H1 (cell line): ENCODE data around the gene ZNF649. TPM values are rescaled to one million over a fixed set of nuclear protein-coding genes. Genes with fewer than 3 reads are reported as not detected.
A peak's percentile ranks its signal among the peaks of the same experiment; 100 is the strongest.
"Not testable (repeated sequence)": the region's sequence is repeated elsewhere in the genome, so short reads cannot be mapped to it uniquely, and the experiment has no call there.

ENCODE experiments used
- CTCF ChIA-PET: fragments of 300-600 bp; sonication (Branson Sonifier 250); formaldehyde crosslinking; loops from one replicate; lab custom pipeline; 2021; ENCODE audit not compliant: partially characterized antibody; lab: Charles Lee
- POLR2A ChIA-PET: fragments of 300-600 bp; sonication (Branson Sonifier 250); formaldehyde crosslinking; loops from one replicate; lab custom pipeline; 2021; ENCODE audit warnings: inconsistent platforms; ENCODE audit not compliant: partially characterized antibody; lab: Charles Lee
- DNase-seq, 2 experiments: peaks; one replicate each; pipeline versions ENCODE4 v3.0.0 to v3.0.0-alpha.2; 2010 to 2022; ENCODE audit warnings: low spot score in 2 of 2, low read depth in 1 of 2, mixed read lengths in 1 of 2
- FAIRE-seq: peaks from 2 replicates; lab custom pipeline; 2011; peaks lifted over from hg19 to GRCh38; lab: Jason Lieb, UNC
- H2AFZ ChIP-seq: 2 replicates; pipeline ENCODE4 v1.8.1; 2012; ENCODE audit warnings: low read length, inconsistent platforms
- H2AK5ac ChIP-seq: 2 replicates; pipeline ENCODE4 v1.6.1; 2013; ENCODE audit warnings: low read depth, low read length
- H2BK120ac ChIP-seq: replicated peaks from 2 replicates; pipeline ENCODE3; 2013; ENCODE audit warnings: low read depth, low read length, inconsistent platforms
- H2BK12ac ChIP-seq: 2 replicates; pipeline ENCODE4 v1.6.1; 2013; ENCODE audit warnings: low read depth, low read length
- H2BK15ac ChIP-seq: 2 replicates; pipeline ENCODE4 v1.6.1; 2013; ENCODE audit warnings: low read length
- H2BK20ac ChIP-seq: 2 replicates; pipeline ENCODE4 v1.6.1; 2013; ENCODE audit warnings: low read length
- H2BK5ac ChIP-seq: 2 replicates; pipeline ENCODE4 v1.6.1; 2013; ENCODE audit warnings: low read depth, low read length
- H3K14ac ChIP-seq: 2 replicates; pipeline ENCODE4 v1.6.1; 2013; ENCODE audit warnings: inconsistent platforms; ENCODE audit not compliant: insufficient read length
- H3K18ac ChIP-seq: 2 replicates; pipeline ENCODE4 v1.6.1; 2013; ENCODE audit warnings: low read length; ENCODE audit errors: extremely low read depth
- H3K23ac ChIP-seq: 2 replicates; pipeline ENCODE4 v1.6.1; 2013; ENCODE audit warnings: inconsistent platforms; ENCODE audit not compliant: insufficient read length
- H3K23me2 ChIP-seq: 2 replicates; pipeline ENCODE4 v1.6.1; 2013; ENCODE audit warnings: low read depth, low read length
- H3K27ac ChIP-seq: 2 replicates; pipeline ENCODE4 v1.6.1; 2011; ENCODE audit warnings: low read depth, low read length, inconsistent platforms
- H3K27me3 ChIP-seq, 4 experiments: replicated peaks in 1 of 4; 1 replicate in 1 of 4; 2 replicates in 3 of 4; pipeline versions ENCODE4 v1.6.1 to v1.8.1; 2011 to 2013; ENCODE audit warnings: low read length in 3 of 4, mild to moderate bottlenecking in 3 of 4, inconsistent platforms in 2 of 4, mixed read lengths in 2 of 4, moderate library complexity in 1 of 4; ENCODE audit not compliant: control insufficient read depth in 3 of 4, insufficient read depth in 3 of 4; ENCODE audit errors: extremely low read depth in 1 of 4
- H3K36me3 ChIP-seq, 4 experiments: 2 replicates each; pipeline versions ENCODE4 v1.6.1 to v1.8.1; 2011 to 2013; ENCODE audit warnings: mild to moderate bottlenecking in 4 of 4, low read length in 3 of 4, moderate library complexity in 2 of 4, control low read depth in 1 of 4, inconsistent platforms in 1 of 4; ENCODE audit not compliant: insufficient read depth in 4 of 4, control insufficient read depth in 2 of 4
- H3K4ac ChIP-seq: replicated peaks from 2 replicates; pipeline ENCODE3; 2013; ENCODE audit warnings: low read length, low read depth, mixed read lengths, inconsistent platforms; ENCODE audit not compliant: insufficient read length
- H3K4me1 ChIP-seq, 4 experiments: replicated peaks in 1 of 4; 1 replicate in 1 of 4; 2 replicates in 3 of 4; pipeline versions ENCODE4 v1.6.1 to v1.8.1; 2011 to 2013; ENCODE audit warnings: low read length in 3 of 4, inconsistent platforms in 2 of 4, mixed read lengths in 1 of 4; ENCODE audit not compliant: insufficient read depth in 4 of 4, control insufficient read depth in 3 of 4
- H3K4me2 ChIP-seq, 2 experiments: 2 replicates each; pipeline versions ENCODE4 v1.6.1 to v1.8.1; 2011 to 2013; ENCODE audit warnings: low read depth in 2 of 2, low read length in 2 of 2, control low read depth in 1 of 2, inconsistent platforms in 1 of 2, mild to moderate bottlenecking in 1 of 2; ENCODE audit not compliant: insufficient read depth in 1 of 2
- H3K4me3 ChIP-seq, 4 experiments: fragments of 200-600, 300-600 bp in 1 of 4; sonication (generic), shearing (Covaris generic), sonication (Bioruptor Twin) in 1 of 4; 2 replicates each; pipeline versions ENCODE4 v1.5.1 to v1.8.1; 2011 to 2016; ENCODE audit warnings: low read length in 4 of 4, low read depth in 3 of 4, control low read depth in 2 of 4, inconsistent platforms in 2 of 4, mild to moderate bottlenecking in 2 of 4, mixed read lengths in 1 of 4, moderate library complexity in 1 of 4; ENCODE audit not compliant: insufficient read depth in 2 of 4; ENCODE audit errors: extremely low read depth in 1 of 4
- H3K56ac ChIP-seq: replicated peaks from 2 replicates; pipeline ENCODE3; 2013; ENCODE audit warnings: low read depth, mild to moderate bottlenecking, mixed read lengths, low read length, inconsistent platforms; ENCODE audit not compliant: insufficient read length
- H3K79me1 ChIP-seq: 2 replicates; pipeline ENCODE4 v1.6.1; 2013; ENCODE audit warnings: low read depth, low read length, control low read depth
- H3K79me2 ChIP-seq, 2 experiments: 2 replicates each; pipeline versions ENCODE4 v1.6.1 to v1.8.1; 2012 to 2013; ENCODE audit warnings: low read length in 2 of 2, mild to moderate bottlenecking in 2 of 2, inconsistent platforms in 1 of 2; ENCODE audit not compliant: insufficient read depth in 2 of 2, control insufficient read depth in 1 of 2
- H3K9ac ChIP-seq, 4 experiments: replicated peaks in 1 of 4; 1 replicate in 1 of 4; 2 replicates in 3 of 4; pipeline versions ENCODE4 v1.6.1 to v1.8.1; 2011 to 2013; ENCODE audit warnings: low read depth in 3 of 4, low read length in 3 of 4, control low read depth in 2 of 4, mild to moderate bottlenecking in 2 of 4, moderate library complexity in 2 of 4, inconsistent platforms in 1 of 4; ENCODE audit errors: extremely low read depth in 1 of 4
- H3K9me3 ChIP-seq, 2 experiments: 2 replicates each; pipeline versions ENCODE4 v1.6.1 to v1.8.1; 2012 to 2013; ENCODE audit warnings: mild to moderate bottlenecking in 2 of 2, moderate library complexity in 2 of 2, control low read depth in 1 of 2, inconsistent platforms in 1 of 2, low read depth in 1 of 2, low read length in 1 of 2, mixed read lengths in 1 of 2; ENCODE audit not compliant: insufficient read depth in 2 of 2
- H4K20me1 ChIP-seq, 2 experiments: replicated peaks in 1 of 2; 2 replicates each; pipeline versions ENCODE3 to v1.8.1; 2011 to 2013; ENCODE audit warnings: inconsistent platforms in 2 of 2, low read length in 2 of 2, mild to moderate bottlenecking in 1 of 2; ENCODE audit not compliant: insufficient read depth in 2 of 2, control insufficient read depth in 1 of 2
- H4K5ac ChIP-seq: 2 replicates; pipeline ENCODE4 v1.6.1; 2013; ENCODE audit warnings: low read length, low read depth, mixed read lengths, inconsistent platforms; ENCODE audit not compliant: insufficient read length
- H4K8ac ChIP-seq: 2 replicates; pipeline ENCODE4 v1.8.0; 2013; ENCODE audit warnings: mild to moderate bottlenecking, moderate library complexity, low read length, inconsistent platforms; ENCODE audit not compliant: insufficient read depth; ENCODE audit errors: extremely low read depth
- H4K91ac ChIP-seq: replicated peaks from 2 replicates; pipeline ENCODE3; 2013; ENCODE audit warnings: low read length, mixed read lengths, inconsistent platforms; ENCODE audit not compliant: insufficient read length
- NANOG ChIP-seq: IDR thresholded peaks from 2 replicates; pipeline ENCODE4 v1.6.1; 2011; ENCODE audit warnings: low read length, low read depth, mild to moderate bottlenecking, inconsistent platforms; ENCODE audit not compliant: insufficient read depth, poor library complexity, severe bottlenecking
- POLR2A ChIP-seq, 2 experiments: IDR thresholded peaks; 1 replicate in 1 of 2; 2 replicates in 1 of 2; pipeline ENCODE4 v1.6.1; 2011; ENCODE audit warnings: low read depth in 2 of 2, low read length in 2 of 2, mild to moderate bottlenecking in 2 of 2; ENCODE audit errors: control extremely low read depth in 1 of 2
- POLR2AphosphoS5 ChIP-seq: IDR thresholded peaks from 2 replicates; pipeline ENCODE4 v1.6.1; 2011; ENCODE audit warnings: low read depth, low read length
- SP1 ChIP-seq: IDR thresholded peaks from 2 replicates; pipeline ENCODE4 v1.6.1; 2011; ENCODE audit warnings: low read depth, low read length
- WGBS, 2 experiments: shearing (Covaris generic) in 1 of 2; methylation state at CpG; one replicate each; pipeline versions ENCODE4 v1.1.6 to v1.1.7; 2013 to 2015; ENCODE audit warnings: low lambda C conversion rate in 2 of 2, mixed read lengths in 2 of 2, inconsistent platforms in 1 of 2, low coverage in 1 of 2, missing lambda C conversion rate in 1 of 2; ENCODE audit not compliant: insufficient replicate concordance in 2 of 2, insufficient coverage in 1 of 2, insufficient read length in 1 of 2; ENCODE audit errors: extremely low coverage in 1 of 2, missing lambda C conversion rate in 1 of 2; 5-methylcytosine and 5-hydroxymethylcytosine counted together
- polyA plus RNA-seq, 7 experiments: library from polyadenylated mRNA; depleted of rRNA in 3 of 7; stranded (reverse) in 5 of 7; unstranded in 2 of 7; fragments of >200 nt in 5 of 7; fragments of 200-250 nt in 2 of 7; gene quantifications; 1 replicate in 5 of 7; 2 replicates in 1 of 7; 4 replicates in 1 of 7; pipeline versions ENCODE4 v1.2.1 to v1.2.3, GENCODE V29; 2011 to 2013; ENCODE audit warnings: missing spikeins in 2 of 7, mixed read lengths in 2 of 7
- total RNA-seq: library from RNA; stranded (reverse); fragmentation: NEBNext Ultra II Directional; extraction: Animal tissue kit (Norgen Biotek cat#: 25700); gene quantifications from 2 replicates; pipeline ENCODE4 v1.2.1, GENCODE V29; 2021

The ZNF649 gene
- total and polyA plus RNA-seq, 2 of the 8 experiments (the other 6 are each of a cell fraction or from before 2014, with no cell fraction given), result 24.7 to 51.7 TPM

DNA sequence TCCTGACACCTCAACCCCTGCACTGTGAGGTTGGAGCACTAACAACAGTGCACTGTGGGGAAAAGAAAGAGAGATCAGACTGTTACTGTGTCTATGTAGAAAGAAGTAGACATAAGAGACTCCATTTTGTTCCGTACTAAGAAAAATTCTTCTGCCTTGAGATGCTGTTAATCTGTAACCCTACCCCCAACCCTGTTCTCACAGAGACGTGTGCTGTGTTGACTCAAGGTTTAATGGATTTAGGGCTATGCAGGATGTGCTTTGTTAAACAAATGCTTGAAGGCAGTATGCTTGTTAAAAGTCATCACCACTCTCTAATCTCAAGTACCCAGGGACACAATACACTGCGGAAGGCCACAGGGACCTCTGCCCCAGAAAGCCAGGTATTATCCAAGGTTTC is 822 bp upstream of the ZNF649 start:
- POLR2A ChIA-PET, result interaction anchor here (1.0 to 1.1 kb wide), 4 partner anchors 10 to 36 kb away, joined by 3 to 6 read pairs (median 4); no protein-coding TSS in a partner anchor
- Histone ChIP-seq H2BK120ac (peak overlapping the region; percentile 100), H4K5ac (peak overlapping the region; percentile 97), H3K4ac (peak overlapping the region; percentile 100), H3K4me2 (peak overlapping the region; percentile 82 to 94), H3K9ac (peak overlapping the region in 3 of 4 experiments; percentile 6 to 87 (median 55); a peak in 6 of 7 replicates), H3K4me1 (peaks cover 4 to 19% (median 11%) of the 10 kb centered on the region in 4 experiments), H3K27ac (peak overlapping the region; percentile 93), H3K9me3 (peaks cover 21 to 27% of the 10 kb centered on the region in 2 experiments), H3K18ac (peak overlapping the region; percentile 76), H3K79me2 (peaks cover 40 to 44% of the 10 kb centered on the region in 2 experiments), H2BK5ac (peak overlapping the region; percentile 97), H3K36me3 (peaks cover 5 to 27% (median 18%) of the 10 kb centered on the region in 4 experiments; a peak in 7 of 8 replicates), H3K56ac (peak overlapping the region; percentile 90), H2BK20ac (peak overlapping the region; percentile 87; the same call in 1 of the 2 replicates)
- DNase-seq, result peak in 1 of 2 experiments; percentile 47
- H4K20me1 ChIP-seq, H2AFZ ChIP-seq, H4K8ac ChIP-seq, H3K23me2 ChIP-seq, H3K27me3 ChIP-seq: not testable (repeated sequence)
- TF ChIP-seq POLR2A (IDR thresholded peaks at IDR 0.05; ENCODE audit: control extremely low read depth in 1 of 2, low read depth in 2 of 2, low read length in 2 of 2) (0 out of 3 replicates have a peak, but pooled peaks of 1 of the 2 experiments have one; percentile 47), POLR2AphosphoS5 (peak; percentile 32; the same call in 1 of the 2 replicates), SP1 (0 out of 2 replicates have a peak, but pooled peaks have one; percentile 5), NANOG (peak; percentile 31)
- TF ChIP-seq, all 59 proteins: peak for 4; not testable (repeated sequence) for 55
- CTCF ChIA-PET, FAIRE-seq, H3K23ac ChIP-seq, H3K79me1 ChIP-seq: not testable (repeated sequence)
- Histone ChIP-seq H3K4me3 (peak overlapping the region in 3 of 4 experiments; percentile 34 to 98 (median 93); a peak in 4 of 8 replicates), H2BK15ac (peak overlapping the region; percentile 12; the same call in 1 of the 2 replicates), H3K14ac (peak overlapping the region; percentile 54), H4K91ac (peak overlapping the region; percentile 100), H2AK5ac (peak overlapping the region; percentile 96; the same call in 1 of the 2 replicates), H2BK12ac (peak overlapping the region; percentile 99)
- 16% methylated on average over 3 of the region's 3 CpGs; no CpG with 5 or more reads in 1 of the 2 experiments for WGBS, 2 experiments
